GM10847 (cell line): ENCODE measurements around the gene HLA-DMB.

ENCODE experiments used
- POLR2A ChIP-seq: IDR thresholded peaks from 2 replicates; pipeline ENCODE4 v1.6.1; 2011; ENCODE audit not compliant: insufficient read length; ENCODE audit errors: extremely low read depth

Gene HLA-DMB

DNA sequence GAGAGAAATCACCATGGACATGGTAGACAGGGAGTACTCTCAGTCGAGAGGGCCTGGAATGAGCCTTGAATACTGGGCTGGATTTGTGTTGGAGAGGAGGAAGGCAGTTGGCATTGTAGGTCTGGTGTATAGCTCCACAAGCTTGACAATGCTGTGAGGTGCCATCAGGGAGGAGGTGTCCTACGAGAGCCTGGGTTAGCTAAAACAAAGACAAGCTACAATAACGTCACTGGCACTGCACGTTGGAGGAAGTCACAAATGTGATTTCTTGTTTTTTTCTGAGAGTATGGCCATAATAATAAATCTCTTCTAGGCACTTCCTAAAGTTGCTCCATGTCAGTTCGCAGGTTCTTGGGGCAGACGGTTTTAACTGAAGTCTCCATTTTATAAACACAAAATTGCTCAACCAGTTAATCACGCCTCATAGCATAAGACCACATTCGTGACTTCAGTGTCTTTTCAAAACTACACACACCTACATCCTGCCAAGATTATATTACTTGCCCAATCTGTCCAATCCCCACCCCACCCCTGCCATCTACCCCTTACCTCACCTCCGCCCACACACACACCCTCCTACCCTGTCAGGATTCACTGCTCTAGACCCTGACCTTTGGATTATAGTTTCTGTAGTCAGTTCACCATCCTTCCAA lies 4.4 kb upstream of the HLA-DMB start:
- no peak for TF ChIP-seq POLR2A

DNA sequence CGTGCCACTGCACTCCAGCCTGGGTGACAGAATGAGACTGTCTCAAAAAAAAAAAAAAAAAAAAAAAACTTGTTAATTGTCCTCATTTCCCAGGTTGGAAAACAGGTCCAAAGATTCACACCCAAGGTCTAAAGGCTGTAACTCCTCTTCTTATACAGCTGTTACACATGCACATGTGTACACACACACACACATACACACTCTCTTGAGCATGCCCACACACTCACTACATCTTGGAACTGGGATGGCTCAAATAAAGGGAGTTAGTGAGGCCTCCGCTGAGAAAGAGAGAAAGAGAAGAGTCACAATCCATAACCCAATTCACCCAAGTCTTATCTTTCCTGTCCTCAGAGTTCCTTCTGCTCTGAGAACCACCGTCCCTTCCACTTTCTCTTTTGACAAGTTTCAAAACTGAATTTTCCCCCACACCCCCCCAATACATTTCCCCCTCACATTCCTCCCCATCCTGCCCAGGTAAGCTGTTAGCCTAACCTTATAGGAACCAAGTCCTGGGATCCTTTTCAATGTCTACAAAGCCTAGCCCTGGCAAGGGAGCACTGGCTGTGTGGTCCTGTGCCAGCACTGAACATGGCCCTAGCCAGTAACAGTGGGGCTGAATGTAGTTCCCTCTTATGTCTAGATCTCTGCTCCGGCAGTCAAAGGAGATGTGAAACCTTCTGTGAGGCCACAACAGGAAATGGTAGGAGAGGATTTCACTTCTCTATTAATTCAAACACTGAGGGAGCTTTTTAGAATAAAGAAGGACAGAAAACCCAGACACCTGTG lies 3.2 kb upstream of the HLA-DMB start:
- TF ChIP-seq POLR2A, result peak; percentile 40

DNA sequence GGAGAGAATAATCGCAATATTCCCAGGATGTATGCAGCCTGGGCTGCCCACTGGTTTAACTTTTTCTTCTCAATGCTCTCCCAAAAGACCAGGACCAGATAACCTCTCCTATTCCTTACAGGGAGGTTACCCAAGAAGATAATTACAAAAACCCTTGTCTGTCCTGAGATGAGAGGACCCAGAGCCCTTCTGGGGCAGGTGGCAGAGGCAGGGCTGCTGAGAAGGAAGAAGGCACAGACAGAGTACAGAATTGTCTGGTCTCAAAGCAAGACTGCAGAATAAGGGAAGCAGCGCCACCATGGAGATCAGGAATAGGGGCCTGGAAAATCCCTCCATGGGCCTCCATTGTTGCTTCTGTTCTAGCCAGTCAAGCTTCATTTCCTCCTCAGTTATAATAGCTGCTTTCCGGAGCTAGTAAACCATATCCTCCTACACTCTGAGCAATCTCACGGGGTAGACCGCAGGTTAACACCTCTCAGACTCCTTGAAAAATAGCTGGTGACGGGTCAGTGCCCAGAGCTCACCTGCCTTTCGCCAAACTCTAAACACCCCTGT lies 463 bp upstream of the HLA-DMB start:
- TF ChIP-seq POLR2A, result no peak

DNA sequence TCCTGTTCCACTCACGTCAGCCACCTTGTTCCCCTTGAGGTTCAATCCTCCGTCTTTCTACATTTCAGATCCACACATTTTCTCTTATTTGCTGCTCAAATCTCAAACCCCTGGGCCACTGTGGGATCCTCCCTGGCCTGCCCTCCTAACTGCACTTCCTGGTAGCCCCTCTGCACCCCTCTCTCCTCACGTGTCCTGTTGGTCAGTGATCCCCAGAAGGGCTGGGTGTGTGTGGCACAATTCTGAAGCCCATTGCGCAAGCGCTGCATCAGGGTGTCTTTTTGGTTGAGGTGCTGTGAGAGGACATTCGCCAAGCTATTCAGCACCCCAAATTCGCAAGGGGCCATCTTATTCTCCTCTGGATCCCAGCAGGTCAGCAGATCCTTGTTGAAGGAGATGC lies 2.3 kb downstream of the HLA-DMB start:
- no peak for TF ChIP-seq POLR2A

DNA sequence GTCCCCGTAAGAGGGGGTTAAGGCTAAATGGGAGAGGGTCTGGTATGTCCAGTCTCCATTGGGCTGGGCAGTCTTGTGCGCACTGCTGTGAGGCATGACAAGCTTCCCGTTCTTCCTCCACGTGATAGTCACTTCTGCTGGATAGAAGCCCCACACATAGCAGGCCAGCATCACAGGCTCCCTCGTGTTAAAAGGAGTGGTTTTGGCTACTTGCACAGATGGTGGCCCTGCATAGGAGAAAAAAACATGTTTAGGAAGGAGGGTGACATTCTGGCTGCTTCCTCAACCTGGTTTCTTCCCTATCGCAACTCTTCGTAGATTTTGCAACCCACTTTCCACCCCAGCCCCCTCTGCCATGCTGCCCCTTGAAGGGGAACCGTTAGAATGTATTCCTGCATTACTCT lies 3.6 kb downstream of the HLA-DMB start:
- no peak for TF ChIP-seq POLR2A

DNA sequence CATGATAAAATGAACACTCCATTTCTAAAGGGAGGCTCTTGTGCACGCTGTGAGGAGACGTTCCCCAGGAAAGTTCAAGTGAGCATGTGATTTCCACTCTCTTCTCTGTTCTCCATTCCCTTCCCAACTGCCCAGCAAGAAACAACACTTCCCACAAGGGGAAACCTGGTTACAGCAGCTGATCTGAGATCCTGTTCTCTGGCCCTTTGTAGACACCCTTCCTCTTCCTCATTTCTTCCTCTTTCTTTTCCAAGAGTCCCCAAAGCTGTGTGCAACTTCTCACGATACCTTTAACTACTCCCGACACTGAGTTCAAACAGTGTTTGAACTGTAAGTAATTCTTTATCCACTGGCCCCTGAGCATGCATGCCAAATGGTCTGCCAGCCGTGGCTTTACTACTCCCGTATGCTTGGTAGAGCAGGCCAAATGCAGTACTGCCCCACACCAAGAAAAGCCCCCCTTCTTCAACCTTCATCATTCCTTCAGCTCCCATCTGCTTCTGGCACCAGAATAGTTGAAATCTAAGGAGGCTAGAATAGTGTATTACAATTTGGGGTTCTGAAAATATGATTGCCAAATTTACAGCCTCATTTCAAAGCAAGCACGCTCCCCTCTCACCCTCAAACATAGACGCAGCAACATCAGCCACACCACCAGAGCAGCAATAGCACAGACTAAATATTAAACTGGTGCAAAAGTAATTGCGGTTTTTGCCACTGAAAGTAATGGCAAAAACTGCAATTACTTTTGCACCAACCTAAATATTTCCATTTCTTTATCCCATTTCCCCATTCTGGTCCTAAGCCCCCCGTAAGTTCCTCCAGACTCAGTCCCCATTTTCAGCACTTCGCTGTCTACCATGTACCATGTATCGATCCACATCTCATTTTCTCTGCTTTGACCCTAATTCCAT lies 4.3 kb downstream of the HLA-DMB start:
- TF ChIP-seq POLR2A, result no peak

DNA sequence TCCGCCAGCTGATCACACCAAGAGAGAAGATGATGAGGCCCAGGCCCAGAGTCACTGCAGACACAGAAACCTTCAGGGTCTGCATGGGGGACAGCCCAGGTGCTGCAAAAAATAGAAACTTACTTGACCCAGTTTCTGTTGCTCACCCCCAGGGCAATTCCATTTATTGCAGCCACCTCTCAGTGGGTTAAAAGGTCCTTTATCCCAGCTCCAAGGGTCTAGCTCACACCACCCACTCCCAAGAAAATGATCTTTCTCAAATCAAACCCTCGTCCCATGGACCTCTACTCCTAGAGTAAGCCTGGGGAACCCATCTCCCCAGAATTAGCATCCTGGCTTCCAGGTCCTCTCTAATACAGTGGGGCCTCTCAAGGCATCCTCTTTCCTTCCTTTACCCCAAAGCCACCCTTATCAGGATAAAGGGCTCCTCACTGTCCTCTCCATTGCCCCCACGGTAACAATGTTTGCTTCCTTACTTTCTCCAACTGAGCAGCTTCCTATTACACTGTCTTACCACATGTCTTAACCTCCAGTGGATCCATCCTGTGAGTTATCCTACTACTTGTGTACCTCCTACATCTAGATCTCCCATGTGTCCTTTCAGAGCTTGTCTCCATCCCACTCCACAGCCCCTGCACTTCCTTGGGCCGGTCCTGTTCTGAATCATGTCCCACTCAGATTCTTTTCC lies 5.1 kb downstream of the HLA-DMB start:
- TF ChIP-seq POLR2A, result no peak

DNA sequence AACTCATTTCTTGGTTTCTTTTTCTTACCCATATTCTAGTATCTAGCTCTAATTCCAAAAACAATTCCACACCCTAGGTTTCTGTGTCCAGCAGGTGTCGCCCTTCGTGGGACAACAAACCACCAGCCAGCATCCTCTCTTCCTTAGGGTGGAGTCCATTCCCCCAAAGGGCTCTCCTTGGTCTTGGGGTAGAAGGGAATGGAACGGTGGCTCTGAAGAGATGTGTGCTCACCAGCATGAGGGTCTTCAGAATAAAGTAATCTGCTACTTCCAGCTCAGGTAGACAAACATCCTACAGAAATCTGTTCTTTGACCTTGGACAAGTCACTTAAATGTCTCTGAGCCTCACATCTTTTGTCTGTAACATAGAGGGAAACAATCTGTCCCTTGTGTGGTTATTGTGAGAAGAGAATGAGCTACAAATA lies 7.2 kb downstream of the HLA-DMB start:
- no peak for TF ChIP-seq POLR2A

DNA sequence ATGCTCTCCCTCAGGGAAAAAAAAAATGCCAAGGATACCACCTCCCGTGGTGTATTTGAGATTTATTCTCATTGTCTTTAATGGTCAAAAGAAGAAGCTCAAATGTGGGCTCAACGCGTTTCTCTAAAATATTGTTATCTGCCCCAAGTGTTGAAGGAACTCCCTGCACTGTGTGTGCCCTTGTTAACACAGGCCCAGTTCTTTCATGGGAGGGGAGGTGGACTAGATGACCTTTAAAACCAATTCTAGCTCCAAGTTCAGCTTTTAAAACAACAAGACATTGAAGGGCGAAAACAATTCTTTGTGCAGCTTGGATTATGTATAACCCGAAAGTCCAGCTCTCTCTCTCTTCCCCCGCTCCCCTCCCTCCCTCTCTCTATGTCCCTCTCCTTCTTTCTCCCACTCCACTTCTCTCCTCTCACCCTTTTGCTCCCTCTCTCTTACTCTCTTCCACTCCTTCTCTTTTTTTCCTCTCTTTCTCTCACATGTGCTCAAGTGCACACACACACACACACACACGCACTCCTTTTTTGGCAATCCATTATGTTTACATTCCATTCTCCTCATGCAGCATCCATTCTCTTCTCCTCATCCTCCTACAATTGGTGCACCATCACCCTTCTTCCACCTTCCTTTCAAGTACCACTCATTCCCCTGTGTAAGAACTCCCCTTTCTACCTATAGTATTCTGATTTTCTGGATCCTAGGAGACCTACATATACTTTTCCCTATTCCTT lies 8.5 kb downstream of the HLA-DMB start:
- TF ChIP-seq POLR2A, result no peak

DNA sequence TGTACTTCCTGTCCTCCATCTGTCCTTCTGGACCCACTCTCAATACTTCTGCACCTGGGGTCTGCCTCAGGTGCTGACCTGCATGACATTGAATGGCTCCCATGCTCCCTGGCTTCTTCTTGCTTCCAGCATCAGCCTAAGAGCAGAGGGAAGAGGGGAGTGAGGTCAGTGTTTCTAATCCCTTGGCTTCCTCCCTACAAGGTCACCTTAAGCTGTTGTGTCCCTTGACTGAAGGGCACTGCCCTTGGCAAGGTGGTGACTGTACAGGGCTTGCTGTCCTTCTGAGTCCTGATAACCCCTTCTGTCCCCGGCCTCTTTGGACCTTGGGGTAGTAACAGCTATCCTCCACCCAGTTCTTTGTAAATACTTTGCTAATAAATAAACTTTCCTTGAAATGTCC lies 9.6 kb downstream of the HLA-DMB start:
- TF ChIP-seq POLR2A, result no peak

DNA sequence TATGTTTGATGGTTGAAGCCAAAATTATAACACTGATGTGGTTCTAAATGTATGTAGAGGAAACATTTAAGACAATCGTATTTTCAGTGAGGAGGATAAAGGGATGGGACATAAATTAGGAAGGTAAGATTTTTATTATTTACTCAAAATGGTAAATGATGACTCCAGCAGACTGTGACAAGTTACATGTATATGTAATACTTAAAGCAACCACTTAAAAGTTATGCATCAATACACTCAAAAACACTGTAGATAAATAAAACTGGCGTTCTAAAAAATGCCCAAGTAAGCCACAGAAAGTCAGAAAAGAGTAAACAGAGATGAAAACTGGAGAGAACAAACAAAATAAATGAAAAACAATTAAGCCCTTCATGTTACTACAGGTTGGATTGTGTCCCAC lies 18.7 kb downstream of the HLA-DMB start:
- TF ChIP-seq POLR2A, result no peak

DNA sequence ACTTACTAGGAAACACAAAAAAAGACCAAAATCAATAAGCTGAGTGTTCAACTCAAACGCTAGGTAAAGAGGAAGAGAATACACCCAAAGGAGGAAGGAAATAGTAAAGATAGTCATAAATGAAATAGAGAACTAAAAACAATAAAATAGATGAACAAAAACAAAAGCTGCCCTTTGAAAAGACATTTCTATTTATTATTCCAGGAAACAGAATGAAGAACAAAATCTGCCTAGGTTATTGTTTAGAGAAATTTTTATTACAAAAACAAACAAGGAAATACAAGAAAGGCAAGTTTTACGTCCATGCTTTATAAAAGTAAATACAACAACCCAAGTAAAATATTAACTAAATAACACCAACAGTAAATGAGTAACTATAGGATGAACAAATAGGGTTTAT lies 20.1 kb downstream of the HLA-DMB start:
- TF ChIP-seq POLR2A, result no peak

DNA sequence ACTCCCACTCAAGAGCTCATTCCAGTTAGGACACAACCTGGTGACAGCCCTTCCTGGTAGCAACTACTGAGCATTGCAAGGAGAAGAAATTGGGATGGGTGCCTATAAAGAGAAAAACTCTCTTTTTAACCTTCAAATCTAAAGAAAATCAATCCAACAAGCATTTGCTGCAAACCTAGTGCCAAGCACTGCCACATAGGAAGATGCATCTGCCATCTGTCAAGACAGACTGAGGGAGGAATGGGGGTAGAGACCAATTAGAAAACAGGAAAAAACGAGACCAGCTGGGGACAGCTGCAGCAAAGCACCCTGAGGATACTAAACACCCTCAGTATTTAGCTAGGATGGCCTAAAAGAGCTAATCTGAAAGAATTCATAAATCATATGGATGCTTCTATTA lies 27.9 kb downstream of the HLA-DMB start:
- no peak for TF ChIP-seq POLR2A

DNA sequence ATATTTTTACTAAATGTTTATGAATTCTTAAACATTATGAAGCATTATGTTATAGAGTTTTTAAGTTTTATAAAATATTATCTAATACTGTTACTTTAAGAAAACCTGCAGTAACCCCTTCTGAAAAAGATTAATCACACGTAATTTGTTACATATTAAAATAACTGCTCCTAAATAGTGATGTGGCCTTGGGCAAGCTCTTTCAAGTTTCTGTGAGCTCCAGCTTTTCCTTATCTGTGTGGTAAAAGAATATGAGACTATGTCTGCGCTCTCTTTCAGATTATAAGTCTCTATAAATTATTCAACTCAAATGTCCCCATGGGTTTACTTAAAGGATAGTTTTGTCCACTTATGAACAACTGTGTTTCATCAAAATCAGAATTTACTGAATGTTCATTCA lies 31.9 kb downstream of the HLA-DMB start:
- no peak for TF ChIP-seq POLR2A
